DND-41 (cell line): ENCODE results near the gene GGCT.

Experiments used
- ATAC-seq: fragments of 200-7000 bp; cut with Tn5 transposase; 3 replicates; pipeline ENCODE4 v1.9.1; 2021; ENCODE audit warnings: low read depth; ENCODE audit not compliant: insufficient read depth
- DNase-seq: peaks from one replicate; pipeline ENCODE4 v3.0.0-alpha.2; 2020
- H2AFZ ChIP-seq: 2 replicates; pipeline ENCODE4 v1.6.0; 2012; ENCODE audit warnings: low read depth, low read length
- H3K27ac ChIP-seq: 2 replicates; pipeline ENCODE4 v1.5.1; 2012; ENCODE audit warnings: low read length, inconsistent platforms
- H3K27me3 ChIP-seq: fragments of 200-600 bp; sonication (generic); 2 replicates; pipeline ENCODE4 v1.6.0; 2012; ENCODE audit warnings: low read length, mild to moderate bottlenecking, inconsistent platforms; ENCODE audit not compliant: insufficient read depth, poor library complexity
- H3K36me3 ChIP-seq: 2 replicates; pipeline ENCODE4 v1.5.1; 2012; ENCODE audit warnings: low read length, inconsistent platforms; ENCODE audit not compliant: insufficient read depth
- H3K4me1 ChIP-seq: 2 replicates; pipeline ENCODE4 v1.5.1; 2012; ENCODE audit warnings: mild to moderate bottlenecking, low read length; ENCODE audit not compliant: insufficient read depth
- H3K4me2 ChIP-seq: 2 replicates; pipeline ENCODE4 v1.6.0; 2012; ENCODE audit warnings: mild to moderate bottlenecking, moderate library complexity, low read length, inconsistent platforms; ENCODE audit not compliant: insufficient read depth
- H3K4me3 ChIP-seq, 2 experiments: fragments of 200-600 bp in 1 of 2; shearing (Covaris generic) in 1 of 2; 2 replicates each; pipeline ENCODE4 v1.5.1; 2012 to 2016; ENCODE audit warnings: inconsistent platforms in 2 of 2, low read length in 2 of 2, mild to moderate bottlenecking in 2 of 2, low read depth in 1 of 2, moderate library complexity in 1 of 2
- H3K79me2 ChIP-seq: 2 replicates; pipeline ENCODE4 v1.6.0; 2012; ENCODE audit warnings: low read length, inconsistent platforms; ENCODE audit not compliant: insufficient read depth
- H3K9ac ChIP-seq: 2 replicates; pipeline ENCODE4 v1.6.0; 2012; ENCODE audit warnings: low read depth, mild to moderate bottlenecking, inconsistent platforms, low read length, moderate library complexity
- H3K9me3 ChIP-seq: 2 replicates; pipeline ENCODE4 v1.5.1; 2012; ENCODE audit warnings: low read length, moderate library complexity, mild to moderate bottlenecking, inconsistent platforms; ENCODE audit not compliant: insufficient read depth, severe bottlenecking
- H4K20me1 ChIP-seq: 2 replicates; pipeline ENCODE4 v1.6.0; 2012; ENCODE audit warnings: low read length; ENCODE audit not compliant: insufficient read depth
- EZH2 ChIP-seq: IDR thresholded peaks from 3 replicates; pipeline ENCODE4 v1.6.1; 2012; ENCODE audit warnings: borderline replicate concordance, low read depth, mild to moderate bottlenecking, moderate library complexity, low read length, inconsistent platforms; ENCODE audit not compliant: severe bottlenecking
- TF ChIP-seq, protein P1 (sequence below): IDR thresholded peaks from 2 replicates; pipeline ENCODE4 v1.5.1; 2012; ENCODE audit warnings: borderline replicate concordance, low read length, moderate library complexity, mild to moderate bottlenecking; ENCODE audit not compliant: poor library complexity, severe bottlenecking; ENCODE audit errors: extremely low read depth

Gene GGCT

DNA sequence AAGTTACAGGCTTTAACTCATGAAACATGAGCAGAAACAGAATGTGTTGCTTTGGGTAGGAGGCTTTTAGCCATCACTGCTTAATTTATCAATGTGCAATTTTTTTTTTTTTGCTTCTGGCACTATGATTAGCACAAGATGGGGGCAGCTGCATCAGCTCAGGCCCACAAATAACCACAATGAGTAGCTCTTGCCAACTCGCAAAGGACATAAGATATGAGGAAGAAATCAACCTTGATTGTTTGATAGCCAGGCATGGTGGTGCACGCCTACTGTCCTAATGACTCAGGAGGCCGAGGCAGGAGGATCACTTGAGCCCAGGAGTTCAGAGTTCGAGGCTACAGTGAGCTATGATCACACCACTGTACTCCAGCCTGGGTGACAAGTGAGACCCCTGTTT, 38.4 kb downstream of the GGCT start:
- Histone ChIP-seq H3K27ac (no peak overlapping the region), H3K27me3 (no peaks in the 10 kb centered on the region), H2AFZ (no peak overlapping the region), H3K36me3 (peaks cover 7% of the 10 kb centered on the region; the same call in 1 of the 2 replicates), H3K4me3 (no peak overlapping the region), H4K20me1 (peaks cover 31% of the 10 kb centered on the region), H3K4me2 (no peak overlapping the region), H3K4me1 (no peaks in the 10 kb centered on the region), H3K9ac (no peak overlapping the region), H3K9me3 (no peaks in the 10 kb centered on the region), H3K79me2 (peaks cover 57% of the 10 kb centered on the region)
- ATAC-seq, result no peak
- no peak for DNase-seq
- TF ChIP-seq, protein P1, sequence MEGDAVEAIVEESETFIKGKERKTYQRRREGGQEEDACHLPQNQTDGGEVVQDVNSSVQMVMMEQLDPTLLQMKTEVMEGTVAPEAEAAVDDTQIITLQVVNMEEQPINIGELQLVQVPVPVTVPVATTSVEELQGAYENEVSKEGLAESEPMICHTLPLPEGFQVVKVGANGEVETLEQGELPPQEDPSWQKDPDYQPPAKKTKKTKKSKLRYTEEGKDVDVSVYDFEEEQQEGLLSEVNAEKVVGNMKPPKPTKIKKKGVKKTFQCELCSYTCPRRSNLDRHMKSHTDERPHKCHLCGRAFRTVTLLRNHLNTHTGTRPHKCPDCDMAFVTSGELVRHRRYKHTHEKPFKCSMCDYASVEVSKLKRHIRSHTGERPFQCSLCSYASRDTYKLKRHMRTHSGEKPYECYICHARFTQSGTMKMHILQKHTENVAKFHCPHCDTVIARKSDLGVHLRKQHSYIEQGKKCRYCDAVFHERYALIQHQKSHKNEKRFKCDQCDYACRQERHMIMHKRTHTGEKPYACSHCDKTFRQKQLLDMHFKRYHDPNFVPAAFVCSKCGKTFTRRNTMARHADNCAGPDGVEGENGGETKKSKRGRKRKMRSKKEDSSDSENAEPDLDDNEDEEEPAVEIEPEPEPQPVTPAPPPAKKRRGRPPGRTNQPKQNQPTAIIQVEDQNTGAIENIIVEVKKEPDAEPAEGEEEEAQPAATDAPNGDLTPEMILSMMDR, result no peak
- no peak for TF ChIP-seq EZH2

DNA sequence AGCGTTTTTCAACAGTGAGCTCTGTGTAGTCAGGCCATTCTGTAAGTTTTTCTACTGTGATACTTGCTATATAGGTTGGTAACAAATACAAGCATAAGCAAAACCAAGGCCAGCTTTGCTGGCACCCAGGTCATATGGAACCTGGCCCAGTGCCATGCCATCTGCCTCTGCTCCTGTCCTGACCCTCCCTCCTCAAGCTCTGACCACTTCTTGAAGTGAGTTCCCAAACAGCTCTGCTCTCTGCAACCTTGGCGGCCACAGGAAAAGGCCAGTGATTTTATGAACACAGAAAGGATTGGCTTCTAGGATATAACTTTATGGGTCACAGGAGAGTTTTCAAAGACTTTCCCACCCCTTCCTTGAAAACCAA, 38.8 kb downstream of the GGCT start:
- ATAC-seq, result no peak
- Histone ChIP-seq H3K4me2 (no peak overlapping the region), H3K36me3 (peaks cover 7% of the 10 kb centered on the region; the same call in 1 of the 2 replicates), H3K4me3 (no peak overlapping the region), H3K79me2 (peaks cover 53% of the 10 kb centered on the region), H3K27me3 (no peaks in the 10 kb centered on the region), H3K27ac (no peak overlapping the region), H3K9me3 (no peaks in the 10 kb centered on the region), H4K20me1 (peaks cover 31% of the 10 kb centered on the region), H3K9ac (no peak overlapping the region), H2AFZ (no peak overlapping the region), H3K4me1 (no peaks in the 10 kb centered on the region)
- DNase-seq, result no peak
- no peak for TF ChIP-seq EZH2
- TF ChIP-seq, protein P1, result no peak

- H4K20me1 ChIP-seq, result peaks cover 25% of the 10 kb centered on the region
These were observed 39.4 kb downstream of the GGCT start for GRCh38 chr7:30465046-30465810.

More at GRCh38 chr7:30465046-30465810, 39.4 kb downstream of the GGCT start:
- Histone ChIP-seq H3K4me2 (no peak overlapping the region), H3K9ac (no peak overlapping the region), H3K27ac (no peak overlapping the region), H3K4me3 (no peak overlapping the region), H3K27me3 (no peaks in the 10 kb centered on the region), H3K4me1 (no peaks in the 10 kb centered on the region), H3K9me3 (no peaks in the 10 kb centered on the region), H2AFZ (no peak overlapping the region), H3K36me3 (peaks cover 6% of the 10 kb centered on the region; the same call in 1 of the 2 replicates), H3K79me2 (peaks cover 50% of the 10 kb centered on the region)
- ATAC-seq (0 out of 3 replicates have a peak, but pooled peaks have one; percentile 24), DNase-seq (no peak)
- TF ChIP-seq EZH2, result no peak
- TF ChIP-seq, protein P1, result no peak
